Activated CD4-positive, alpha-beta T cell treated with anti-CD3 and anti-CD28 coated beads for 36 hours (primary cell): ENCODE results near the gene KIF18A. TPM values are rescaled to one million over a fixed set of nuclear protein-coding genes. Genes with fewer than 3 reads are reported as not detected.
"Not testable (repeated sequence)": the region's sequence is repeated elsewhere in the genome, so short reads cannot be mapped to it uniquely, and the experiment has no call there.

Source experiments
- ATAC-seq: fragments of 200-7000 bp; cut with Tn5 transposase; one replicate; pipeline ENCODE4 v1.10.0; 2021; ENCODE audit warnings: mild to moderate bottlenecking, moderate library complexity
- CTCF ChIA-PET: fragments of 350-600 bp; sonication (Branson Sonifier 250); formaldehyde crosslinking; loops from one replicate; lab custom pipeline; 2021; ENCODE audit warnings: antibody characterized with exemption; lab: Charles Lee
- POLR2A ChIA-PET: fragments of 350-600 bp; sonication (Branson Sonifier 250); formaldehyde crosslinking; loops from one replicate; lab custom pipeline; 2021; ENCODE audit warnings: antibody characterized with exemption, inconsistent platforms; lab: Charles Lee
- DNase-seq: peaks from one replicate; pipeline ENCODE4 v3.0.0-alpha.2; 2020
- H3K27ac Mint-ChIP-seq: one replicate; pipeline ENCODE4 v1.8.0; 2021; ENCODE audit warnings: mixed read lengths
- H3K27me3 Mint-ChIP-seq: one replicate; pipeline ENCODE4 v1.8.0; 2021; ENCODE audit warnings: mixed read lengths
- H3K36me3 Mint-ChIP-seq: one replicate; pipeline ENCODE4 v1.8.0; 2021; ENCODE audit warnings: low read depth, mixed read lengths
- H3K4me1 Mint-ChIP-seq: one replicate; pipeline ENCODE4 v1.8.0; 2021; ENCODE audit warnings: mixed read lengths
- H3K4me3 Mint-ChIP-seq: one replicate; pipeline ENCODE4 v1.8.0; 2021; ENCODE audit warnings: mild to moderate bottlenecking, moderate library complexity, mixed read lengths
- H3K9me3 Mint-ChIP-seq: one replicate; pipeline ENCODE4 v1.8.0; 2021; ENCODE audit warnings: low read depth, mixed read lengths
- intact Hi-C, 2 experiments: fragments of 100-400 bp; cut with DNase I in 1 of 2; cut with micrococcal nuclease in 1 of 2; formaldehyde crosslinking; loops; one replicate each; pipeline versions ENCODE4 v1.14.2 to v1.15.1; 2022 to 2024; cut with DNase I, micrococcal nuclease
- total RNA-seq, 2 experiments: library from RNA; stranded (reverse); gene quantifications; one replicate each; pipeline ENCODE4 v1.2.3, GENCODE V29; 2021

The KIF18A gene
- total RNA-seq, 2 experiments from 2014 or later, result 26.4 to 28.9 TPM

DNA sequence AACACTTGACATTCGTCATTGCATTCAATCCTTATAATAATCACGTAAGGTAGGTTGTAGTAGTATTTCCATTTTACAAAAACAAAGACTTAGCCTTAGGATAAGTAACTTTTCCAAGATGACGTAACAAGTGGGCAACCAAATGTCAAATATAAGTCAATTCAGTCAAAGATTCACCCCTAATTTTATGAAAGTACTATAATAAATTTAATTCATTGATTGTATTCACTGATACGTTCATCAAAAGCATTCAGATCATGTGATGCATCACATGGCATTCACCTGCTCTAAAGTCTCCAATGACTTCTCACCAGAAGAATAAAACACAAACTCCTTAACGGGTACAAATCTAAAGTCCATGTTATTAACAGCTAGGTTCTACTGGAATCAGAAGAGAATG, 2.1 kb downstream of the KIF18A start:
- POLR2A ChIA-PET, result no interaction called here
- Mint-ChIP-seq H3K27me3 (no peaks in the 10 kb centered on the region), H3K36me3 (peaks cover 9% of the 10 kb centered on the region), H3K27ac (no peak overlapping the region), H3K4me3 (peak overlapping the region; percentile 98), H3K4me1 (peaks cover 25% of the 10 kb centered on the region), H3K9me3 (no peaks in the 10 kb centered on the region)
- ATAC-seq, result no peak
- intact Hi-C loops, result no loop called here
- CTCF ChIA-PET, result no interaction called here
- DNase-seq, result no peak

GRCh38 chr11:28104984-28105383, 3.0 kb downstream of the KIF18A start:
- Mint-ChIP-seq H3K9me3 (no peaks in the 10 kb centered on the region), H3K27me3 (no peaks in the 10 kb centered on the region), H3K27ac (no peak overlapping the region), H3K4me3 (no peak overlapping the region), H3K4me1 (peaks cover 24% of the 10 kb centered on the region), H3K36me3 (peaks cover 5% of the 10 kb centered on the region)
- ATAC-seq (no peak), DNase-seq (no peak)
- POLR2A ChIA-PET, result no interaction called here
- CTCF ChIA-PET, result no interaction called here
- intact Hi-C loops, result no loop called here

DNA sequence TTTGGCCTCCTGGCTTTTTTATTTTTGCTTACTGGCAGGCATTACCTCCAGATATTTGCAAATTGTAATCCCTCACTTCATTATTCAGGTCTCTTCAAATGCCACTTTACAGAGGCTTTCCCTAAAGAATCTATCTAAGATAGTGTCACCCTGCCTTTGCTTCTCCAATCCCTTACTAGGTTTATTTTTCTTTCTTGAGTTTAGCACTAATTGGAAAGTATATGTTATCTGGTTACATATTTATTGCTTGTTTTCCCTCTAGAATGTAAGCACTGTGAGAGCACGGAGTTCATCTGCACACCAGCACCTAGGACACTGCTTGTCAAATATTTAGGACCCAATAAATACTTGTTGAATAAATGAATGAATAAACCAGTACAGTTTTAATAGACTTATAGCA, 3.5 kb downstream of the KIF18A start:
- intact Hi-C loops, result no loop called here
- Mint-ChIP-seq H3K36me3 (peaks cover 3% of the 10 kb centered on the region), H3K4me3 (no peak overlapping the region), H3K9me3 (no peaks in the 10 kb centered on the region), H3K4me1 (peaks cover 18% of the 10 kb centered on the region), H3K27me3 (no peaks in the 10 kb centered on the region), H3K27ac (no peak overlapping the region)
- DNase-seq (no peak), ATAC-seq (no peak)
- ChIA-PET CTCF (no interaction called here), POLR2A (no interaction called here)

GRCh38 chr11:28102300-28102699, 5.7 kb downstream of the KIF18A start:
- ATAC-seq, intact Hi-C loops, H3K27ac Mint-ChIP-seq: not testable (repeated sequence)

GRCh38 chr11:28100665-28101064, 7.3 kb downstream of the KIF18A start:
- peaks cover 3% of the 10 kb centered on the region for H3K4me1 Mint-ChIP-seq

More at GRCh38 chr11:28102300-28102699, 5.7 kb downstream of the KIF18A start:
- H3K9me3 Mint-ChIP-seq, POLR2A ChIA-PET, CTCF ChIA-PET, DNase-seq, H3K36me3 Mint-ChIP-seq, H3K4me1 Mint-ChIP-seq, H3K27me3 Mint-ChIP-seq, H3K4me3 Mint-ChIP-seq: not testable (repeated sequence)

GRCh38 chr11:28099715-28100114, 8.2 kb downstream of the KIF18A start:
- Mint-ChIP-seq H3K4me3 (no peak overlapping the region), H3K4me1 (no peaks in the 10 kb centered on the region), H3K36me3 (peaks cover 14% of the 10 kb centered on the region), H3K27ac (no peak overlapping the region), H3K9me3 (no peaks in the 10 kb centered on the region), H3K27me3 (no peaks in the 10 kb centered on the region)
- intact Hi-C loops, result no loop called here
- CTCF ChIA-PET, result no interaction called here
- ATAC-seq, result no peak
- DNase-seq, result no peak
- POLR2A ChIA-PET, result no interaction called here

More at GRCh38 chr11:28100665-28101064, 7.3 kb downstream of the KIF18A start:
- DNase-seq (no peak), ATAC-seq (no peak)
- Mint-ChIP-seq H3K27me3 (no peaks in the 10 kb centered on the region), H3K27ac (no peak overlapping the region), H3K4me3 (no peak overlapping the region), H3K36me3 (peaks cover 9% of the 10 kb centered on the region), H3K9me3 (no peaks in the 10 kb centered on the region)
- intact Hi-C loops, result no loop called here
- CTCF ChIA-PET, result no interaction called here
- POLR2A ChIA-PET, result no interaction called here

- no peak overlapping the region for H3K27ac Mint-ChIP-seq
- no peaks in the 10 kb centered on the region for H3K9me3 Mint-ChIP-seq
- peaks cover 16% of the 10 kb centered on the region for H3K36me3 Mint-ChIP-seq
- H3K27me3 Mint-ChIP-seq, result no peaks in the 10 kb centered on the region
- no peak for DNase-seq
- no peak overlapping the region for H3K4me3 Mint-ChIP-seq
- intact Hi-C loops, result no loop called here
- ChIA-PET POLR2A (no interaction called here), CTCF (interaction anchor here (0.7 kb wide), 2 partner anchors 37 to 427 kb away, joined by 3 read pairs; no protein-coding TSS in a partner anchor)
- ATAC-seq, result no peak
- H3K4me1 Mint-ChIP-seq, result no peaks in the 10 kb centered on the region
Observed at GRCh38 chr11:28098257-28098656, 9.7 kb downstream of the KIF18A start.

GRCh38 chr11:28092786-28093185, 15.2 kb downstream of the KIF18A start:
- no peak overlapping the region for H3K4me3 Mint-ChIP-seq
- DNase-seq, result no peak
- no peak for ATAC-seq
- H3K9me3 Mint-ChIP-seq, result no peaks in the 10 kb centered on the region
- H3K27me3 Mint-ChIP-seq, result no peaks in the 10 kb centered on the region
- intact Hi-C loops, result no loop called here
- no peaks in the 10 kb centered on the region for H3K4me1 Mint-ChIP-seq
- H3K36me3 Mint-ChIP-seq, result peaks cover 21% of the 10 kb centered on the region
- CTCF ChIA-PET, result no interaction called here
- H3K27ac Mint-ChIP-seq, result no peak overlapping the region
- POLR2A ChIA-PET, result no interaction called here

DNA sequence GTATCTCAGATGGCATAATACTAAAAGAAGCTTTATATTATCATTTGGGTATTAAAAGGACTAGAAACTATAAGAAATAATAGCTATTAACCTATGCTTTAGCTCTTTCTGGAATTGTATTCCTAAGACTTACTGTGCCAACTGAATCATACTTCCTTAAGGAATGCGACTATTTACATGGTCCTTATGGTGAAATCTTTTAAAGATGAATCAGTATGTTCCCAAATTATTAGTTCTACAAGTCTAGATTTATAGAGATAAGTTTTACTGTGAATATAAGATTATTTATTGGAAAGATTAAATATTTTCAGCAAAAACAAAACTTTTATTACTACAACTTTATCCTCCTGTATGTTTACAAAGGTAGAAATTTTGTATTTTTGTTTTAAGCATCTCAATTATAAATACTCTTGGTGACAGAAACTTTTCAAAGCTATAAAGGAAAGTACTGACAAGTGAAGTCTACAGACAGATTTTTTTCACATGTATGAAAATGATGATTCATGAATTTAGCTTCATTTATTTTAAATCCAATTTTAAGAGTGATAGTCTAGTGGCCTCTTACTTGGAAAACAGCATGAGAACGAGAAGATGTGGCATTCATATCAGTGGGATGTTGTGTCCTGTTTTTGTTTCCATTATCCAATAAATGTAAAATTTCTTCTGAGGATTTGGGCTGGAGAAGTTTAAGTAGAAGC, 17.8 kb downstream of the KIF18A start:
- ChIA-PET POLR2A (no interaction called here), CTCF (interaction anchor here (1.7 kb wide), 1 partner anchor 12 kb away, joined by 5 read pairs; no protein-coding TSS in a partner anchor)

DNA sequence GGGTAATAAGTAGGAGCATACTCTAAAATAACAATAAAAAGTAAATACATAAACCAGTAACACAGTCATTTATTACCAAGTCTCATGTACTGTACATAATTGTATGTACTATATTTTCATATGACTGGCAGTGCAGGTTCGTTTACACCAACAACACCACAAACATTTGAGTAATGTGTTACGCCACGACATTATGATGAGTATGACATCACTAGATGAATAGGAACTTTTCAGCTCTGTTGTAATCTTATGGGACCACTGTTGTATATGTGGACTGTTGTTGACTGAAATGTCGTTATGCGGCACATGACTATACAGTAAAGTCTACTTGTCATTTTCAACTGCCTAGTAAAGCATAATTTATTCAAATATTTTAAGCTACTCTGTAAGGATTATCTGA, 18.6 kb downstream of the KIF18A start:
- Mint-ChIP-seq H3K4me1 (no peaks in the 10 kb centered on the region), H3K9me3 (no peaks in the 10 kb centered on the region), H3K36me3 (peaks cover 17% of the 10 kb centered on the region), H3K27ac (no peak overlapping the region), H3K4me3 (no peak overlapping the region), H3K27me3 (no peaks in the 10 kb centered on the region)
- DNase-seq (no peak), ATAC-seq (no peak)
- ChIA-PET CTCF (interaction anchor here (1.7 kb wide), 1 partner anchor 11 kb away, joined by 5 read pairs; no protein-coding TSS in a partner anchor), POLR2A (no interaction called here)
- intact Hi-C loops, result no loop called here

More for the DNA sequence above, 17.8 kb downstream of the KIF18A start:
- Mint-ChIP-seq H3K36me3 (peaks cover 19% of the 10 kb centered on the region), H3K27ac (no peak overlapping the region), H3K9me3 (no peaks in the 10 kb centered on the region), H3K4me1 (no peaks in the 10 kb centered on the region), H3K4me3 (no peak overlapping the region), H3K27me3 (no peaks in the 10 kb centered on the region)
- no peak for DNase-seq
- intact Hi-C loops, result no loop called here
- ATAC-seq, result no peak

DNA sequence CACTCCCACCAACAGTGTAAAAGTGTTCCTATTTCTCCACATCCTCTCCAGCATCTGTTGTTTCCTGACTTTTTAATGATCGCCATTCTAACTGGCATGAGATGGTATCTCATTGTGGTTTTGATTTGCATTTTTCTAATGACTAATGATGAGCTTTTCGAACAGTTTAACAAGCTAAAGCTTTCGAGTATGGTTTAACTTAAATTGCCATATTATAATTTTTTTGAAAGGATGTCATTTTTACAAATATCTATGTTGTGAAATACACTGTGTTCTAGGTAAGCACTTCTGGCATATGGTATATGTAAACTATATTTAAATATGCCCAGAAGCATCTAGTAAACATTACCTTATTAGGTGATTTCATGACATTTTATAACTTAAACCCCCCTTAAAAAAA, 20.3 kb downstream of the KIF18A start:
- CTCF ChIA-PET, intact Hi-C loops, ATAC-seq, H3K4me3 Mint-ChIP-seq, H3K9me3 Mint-ChIP-seq, H3K27me3 Mint-ChIP-seq, H3K27ac Mint-ChIP-seq, POLR2A ChIA-PET, H3K4me1 Mint-ChIP-seq, DNase-seq: not testable (repeated sequence)
- H3K36me3 Mint-ChIP-seq, result peaks cover 17% of the 10 kb centered on the region

- POLR2A ChIA-PET, result interaction anchor here (1.0 kb wide), 1 partner anchor 20 kb away, joined by 9 read pairs; no protein-coding TSS in a partner anchor
- H3K4me3 Mint-ChIP-seq, DNase-seq, H3K4me1 Mint-ChIP-seq, H3K27me3 Mint-ChIP-seq, ATAC-seq, intact Hi-C loops, CTCF ChIA-PET, H3K9me3 Mint-ChIP-seq, H3K27ac Mint-ChIP-seq: not testable (repeated sequence)
- peaks cover 19% of the 10 kb centered on the region for H3K36me3 Mint-ChIP-seq
Observed at GRCh38 chr11:28087192-28087591, 20.8 kb downstream of the KIF18A start.
